ENCODE results near the gene FOXL1. TPM values are rescaled to one million over a fixed set of nuclear protein-coding genes. Genes with fewer than 3 reads are reported as not detected.

FOXL1 gene
- total RNA-seq, 2 donors from 2014 or later = 0.37 TPM; not detected in 1

- Mint-ChIP-seq H3K27me3 (ENCODE audit: insufficient read depth) (peaks cover 82% of the 10 kb centered on the region), H3K4me3 (peak overlapping the region; percentile 27), H3K36me3 (ENCODE audit: low read depth) (no peaks in the 10 kb centered on the region), H3K27ac (no peak overlapping the region), H3K9me3 (peaks cover 2% of the 10 kb centered on the region), H3K4me1 (peaks cover 19% of the 10 kb centered on the region)
- Histone ChIP-seq H3K27ac (ENCODE audit: low read depth, low read length) (no peak overlapping the region), H3K4me3 (ENCODE audit: low read length) (peak overlapping the region; percentile 24), H3K4me1 (ENCODE audit: control insufficient read depth, insufficient read depth, low read length) (peaks cover 4% of the 10 kb centered on the region), H3K27me3 (ENCODE audit: control insufficient read depth, insufficient read depth, low read length, poor library complexity, severe bottlenecking) (peaks cover 82% of the 10 kb centered on the region), H3K36me3 (ENCODE audit: control insufficient read depth, insufficient read depth, low read length) (no peaks in the 10 kb centered on the region), H3K9ac (ENCODE audit: extremely low read depth, low read length, poor library complexity, severe bottlenecking) (no peak overlapping the region), H3K9me3 (ENCODE audit: control insufficient read depth, low read length) (no peaks in the 10 kb centered on the region)
- 2 to 3% methylated on average over 29 to 51 of the region's 53 CpGs for WGBS, 2 experiments (ENCODE audit: insufficient coverage in 1 of 2, insufficient read length in 1 of 2)
- DNase-seq = peak; percentile 76
- TF ChIP-seq CTCF (conservative IDR thresholded peaks at IDR 0.05) = no peak
These were observed 12.5 kb upstream of the FOXL1 start for GRCh38 chr16:86565644-86566511.

GRCh38 chr16:86566601-86566965, 11.8 kb upstream of the FOXL1 start, which contains the start of gene FOXC2:
TSS of gene FOXC2 (plus strand) at chr16:86566829. CDS start at chr16:86567336, 507 bp downstream.
- H3K27ac Mint-ChIP-seq = no peak within 1 kb of the TSS
- peaks cover 2% of the 10 kb centered on the region for H3K9me3 Mint-ChIP-seq
- Histone ChIP-seq H3K36me3 (ENCODE audit: control insufficient read depth, insufficient read depth, low read length) (no peaks in the 10 kb centered on the region), H3K4me3 (ENCODE audit: low read length) (peak within 1 kb of the TSS; percentile 24), H3K27ac (ENCODE audit: low read depth, low read length) (no peak within 1 kb of the TSS), H3K4me1 (ENCODE audit: control insufficient read depth, insufficient read depth, low read length) (peaks cover 4% of the 10 kb centered on the region), H3K27me3 (ENCODE audit: control insufficient read depth, insufficient read depth, low read length, poor library complexity, severe bottlenecking) (peaks cover 84% of the 10 kb centered on the region), H3K9me3 (ENCODE audit: control insufficient read depth, low read length) (no peaks in the 10 kb centered on the region), H3K9ac (ENCODE audit: extremely low read depth, low read length, poor library complexity, severe bottlenecking) (no peak within 1 kb of the TSS)
- WGBS, 2 experiments (ENCODE audit: insufficient coverage in 1 of 2, insufficient read length in 1 of 2) = 0% methylated on average over 15 to 30 of the region's 30 CpGs
- H3K27me3 Mint-ChIP-seq (ENCODE audit: insufficient read depth) = peaks cover 89% of the 10 kb centered on the region
- DNase-seq = peak; percentile 97
- no peak for TF ChIP-seq CTCF (conservative IDR thresholded peaks at IDR 0.05)
- H3K4me3 Mint-ChIP-seq = peak within 1 kb of the TSS; percentile 42
- peaks cover 25% of the 10 kb centered on the region for H3K4me1 Mint-ChIP-seq
- H3K36me3 Mint-ChIP-seq (ENCODE audit: low read depth) = no peaks in the 10 kb centered on the region

DNA sequence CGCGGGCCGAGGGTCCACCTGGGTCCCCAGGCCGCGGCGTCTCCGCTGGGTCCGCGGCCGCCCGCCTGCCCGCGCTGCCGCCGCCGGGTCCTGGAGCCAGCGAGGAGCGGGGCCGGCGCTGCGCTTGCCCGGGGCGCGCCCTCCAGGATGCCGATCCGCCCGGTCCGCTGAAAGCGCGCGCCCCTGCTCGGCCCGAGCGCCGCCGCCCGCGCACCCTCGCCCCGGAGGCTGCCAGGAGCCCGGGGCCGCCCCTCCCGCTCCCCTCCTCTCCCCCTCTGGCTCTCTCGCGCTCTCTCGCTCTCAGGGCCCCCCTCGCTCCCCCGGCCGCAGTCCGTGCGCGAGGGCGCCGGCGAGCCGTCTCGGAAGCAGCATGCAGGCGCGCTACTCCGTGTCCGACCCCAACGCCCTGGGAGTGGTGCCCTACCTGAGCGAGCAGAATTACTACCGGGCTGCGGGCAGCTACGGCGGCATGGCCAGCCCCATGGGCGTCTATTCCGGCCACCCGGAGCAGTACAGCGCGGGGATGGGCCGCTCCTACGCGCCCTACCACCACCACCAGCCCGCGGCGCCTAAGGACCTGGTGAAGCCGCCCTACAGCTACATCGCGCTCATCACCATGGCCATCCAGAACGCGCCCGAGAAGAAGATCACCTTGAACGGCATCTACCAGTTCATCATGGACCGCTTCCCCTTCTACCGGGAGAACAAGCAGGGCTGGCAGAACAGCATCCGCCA, 11.2 kb upstream of the FOXL1 start:
- no peaks in the 10 kb centered on the region for H3K9me3 ChIP-seq (ENCODE audit: control insufficient read depth, low read length)
- H3K27ac ChIP-seq (ENCODE audit: low read depth, low read length) = no peak overlapping the region
- H3K27me3 Mint-ChIP-seq (ENCODE audit: insufficient read depth) = peaks cover 92% of the 10 kb centered on the region
- H3K4me1 Mint-ChIP-seq = peaks cover 25% of the 10 kb centered on the region
- no peaks in the 10 kb centered on the region for H3K36me3 ChIP-seq (ENCODE audit: control insufficient read depth, insufficient read depth, low read length)
- no peak overlapping the region for H3K4me3 ChIP-seq (ENCODE audit: low read length)
- WGBS, 2 experiments (ENCODE audit: insufficient coverage in 1 of 2, insufficient read length in 1 of 2) = 1% methylated on average over 12 to 88 of the region's 88 CpGs
- peak; percentile 82 for DNase-seq
- no peaks in the 10 kb centered on the region for H3K36me3 Mint-ChIP-seq (ENCODE audit: low read depth)
- peaks cover 89% of the 10 kb centered on the region for H3K27me3 ChIP-seq (ENCODE audit: control insufficient read depth, insufficient read depth, low read length, poor library complexity, severe bottlenecking)
- peaks cover 4% of the 10 kb centered on the region for H3K4me1 ChIP-seq (ENCODE audit: control insufficient read depth, insufficient read depth, low read length)
- H3K4me3 Mint-ChIP-seq = peak overlapping the region; percentile 42
- peaks cover 2% of the 10 kb centered on the region for H3K9me3 Mint-ChIP-seq
- H3K9ac ChIP-seq (ENCODE audit: extremely low read depth, low read length, poor library complexity, severe bottlenecking) = no peak overlapping the region
- no peak overlapping the region for H3K27ac Mint-ChIP-seq
- TF ChIP-seq CTCF (conservative IDR thresholded peaks at IDR 0.05) = no peak

Data from endodermal cell (in vitro differentiated cells).